Cardiac muscle cell (in vitro differentiated cells and primary cell): Measurements from ENCODE around the gene HS6ST1. TPM values are rescaled to one million over a fixed set of nuclear protein-coding genes. Genes with fewer than 3 reads are reported as not detected.

Experiments
- DNase-seq, 2 donors: peaks; one replicate each; pipeline versions ENCODE4 v3.0.0 to v3.0.0-alpha.2; 2010 to 2017; ENCODE audit warnings: low read depth in 1 of 2, low spot score in 1 of 2
- H3K27ac ChIP-seq: fragments of 200-600 bp; sonication (generic); 2 replicates; pipeline ENCODE4 v1.5.1; 2016
- H3K27me3 ChIP-seq: fragments of 200-600 bp; sonication (generic); 2 replicates; pipeline ENCODE4 v1.6.0; 2016; ENCODE audit warnings: control low read depth
- H3K36me3 ChIP-seq: fragments of 200-600 bp; sonication (generic); 2 replicates; pipeline ENCODE4 v1.5.1; 2016; ENCODE audit warnings: control low read depth
- H3K4me1 ChIP-seq: fragments of 200-600 bp; sonication (generic); 2 replicates; pipeline ENCODE4 v1.8.1; 2017; ENCODE audit warnings: low read depth, mild to moderate bottlenecking, mixed run types
- H3K4me3 ChIP-seq: fragments of 200-600 bp; sonication (generic); 2 replicates; pipeline ENCODE4 v1.5.1; 2016; ENCODE audit warnings: mild to moderate bottlenecking
- H3K9me3 ChIP-seq: fragments of 200-600 bp; sonication (generic); 2 replicates; pipeline ENCODE4 v1.5.1; 2017; ENCODE audit warnings: low read depth, mild to moderate bottlenecking, control low read depth
- polyA plus RNA-seq: library from polyadenylated mRNA; unstranded; fragments of >200 nt; fragmentation: Nextera tagmentation; extraction: Ambion mirVana; gene quantifications from 2 replicates; pipeline ENCODE4 v1.2.1, GENCODE V29; 2016
- total RNA-seq: library from RNA; depleted of rRNA; stranded (reverse); fragments of >200 nt; gene quantifications from 2 replicates; pipeline ENCODE4 v1.2.3, GENCODE V29; 2016
- TF ChIP-seq, protein P1 (sequence below): IDR thresholded peaks from 2 replicates; pipeline ENCODE4 v1.5.1; 2012; ENCODE audit warnings: low read depth, mild to moderate bottlenecking, low read length

The HS6ST1 gene
- total and polyA plus RNA-seq, 2 experiments from 2014 or later = 22.9 to 24.5 TPM

DNA sequence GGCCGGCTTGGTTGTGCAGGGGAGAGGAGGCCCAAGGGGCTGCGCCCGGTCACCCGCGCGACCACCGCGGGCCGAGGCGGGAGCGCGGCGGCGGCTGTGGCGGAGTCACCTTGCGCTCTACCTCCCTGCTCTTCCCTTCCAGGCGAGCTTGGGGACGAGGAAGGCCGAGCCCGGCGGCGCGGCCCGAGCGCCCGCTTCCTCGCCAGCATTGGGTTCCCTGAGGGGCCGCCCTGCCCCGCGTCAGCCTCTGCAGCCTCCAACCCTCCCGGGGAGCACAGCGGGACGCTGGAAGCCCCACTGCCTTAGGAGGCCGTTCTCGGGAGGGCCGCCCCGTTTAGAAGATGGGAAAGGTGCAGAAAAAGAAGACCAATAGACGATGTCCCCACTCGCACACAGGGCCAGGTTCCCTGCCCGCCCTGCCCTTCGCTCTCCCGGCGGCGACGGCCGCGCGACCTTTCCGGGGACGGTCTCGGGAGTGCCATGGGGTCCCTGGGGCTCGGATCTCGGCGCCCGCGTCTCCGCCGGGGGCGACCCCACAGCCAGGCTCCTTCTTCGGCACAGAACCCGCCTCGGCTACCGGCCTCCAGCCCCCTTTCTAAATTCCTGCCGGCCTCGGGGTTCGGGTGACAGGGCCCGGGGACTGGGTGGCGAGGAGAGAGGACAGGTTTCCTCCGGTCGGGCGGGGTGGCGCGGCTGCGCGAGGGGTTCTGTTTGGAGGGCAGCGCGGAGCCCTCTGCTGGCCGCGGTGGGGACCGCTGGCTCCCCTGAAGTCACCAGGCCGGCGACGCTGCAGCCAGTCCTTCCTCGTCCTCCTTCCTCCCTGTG lies 85.5 kb downstream of the HS6ST1 start:
- no peaks in the 10 kb centered on the region for H3K4me1 ChIP-seq
- peak; percentile 73 to 91 for DNase-seq
- peak overlapping the region; percentile 50 for H3K4me3 ChIP-seq
- no peaks in the 10 kb centered on the region for H3K9me3 ChIP-seq
- H3K27me3 ChIP-seq = peaks cover 12% of the 10 kb centered on the region
- no peak overlapping the region for H3K27ac ChIP-seq
- no peaks in the 10 kb centered on the region for H3K36me3 ChIP-seq
- TF ChIP-seq, protein P1, sequence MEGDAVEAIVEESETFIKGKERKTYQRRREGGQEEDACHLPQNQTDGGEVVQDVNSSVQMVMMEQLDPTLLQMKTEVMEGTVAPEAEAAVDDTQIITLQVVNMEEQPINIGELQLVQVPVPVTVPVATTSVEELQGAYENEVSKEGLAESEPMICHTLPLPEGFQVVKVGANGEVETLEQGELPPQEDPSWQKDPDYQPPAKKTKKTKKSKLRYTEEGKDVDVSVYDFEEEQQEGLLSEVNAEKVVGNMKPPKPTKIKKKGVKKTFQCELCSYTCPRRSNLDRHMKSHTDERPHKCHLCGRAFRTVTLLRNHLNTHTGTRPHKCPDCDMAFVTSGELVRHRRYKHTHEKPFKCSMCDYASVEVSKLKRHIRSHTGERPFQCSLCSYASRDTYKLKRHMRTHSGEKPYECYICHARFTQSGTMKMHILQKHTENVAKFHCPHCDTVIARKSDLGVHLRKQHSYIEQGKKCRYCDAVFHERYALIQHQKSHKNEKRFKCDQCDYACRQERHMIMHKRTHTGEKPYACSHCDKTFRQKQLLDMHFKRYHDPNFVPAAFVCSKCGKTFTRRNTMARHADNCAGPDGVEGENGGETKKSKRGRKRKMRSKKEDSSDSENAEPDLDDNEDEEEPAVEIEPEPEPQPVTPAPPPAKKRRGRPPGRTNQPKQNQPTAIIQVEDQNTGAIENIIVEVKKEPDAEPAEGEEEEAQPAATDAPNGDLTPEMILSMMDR = peak; percentile 90

DNA sequence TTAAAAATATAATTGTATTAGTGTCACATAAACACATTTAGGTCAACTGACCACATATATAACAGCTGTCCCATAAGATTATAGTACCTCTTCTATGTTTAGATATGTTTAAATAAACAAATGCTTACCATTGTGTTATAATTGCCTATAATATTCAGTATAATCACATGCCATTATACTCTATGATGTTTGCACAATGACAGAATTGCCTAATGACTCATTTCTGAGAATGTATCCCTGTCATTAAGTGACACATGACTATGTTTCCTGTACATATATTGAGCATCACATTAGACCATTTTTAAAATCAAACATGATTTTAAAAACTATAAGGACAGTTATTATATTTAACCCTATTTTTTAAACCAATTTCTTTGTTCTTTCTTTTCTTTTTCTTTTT lies 89.8 kb downstream of the HS6ST1 start:
- no peaks in the 10 kb centered on the region for H3K9me3 ChIP-seq

DNA sequence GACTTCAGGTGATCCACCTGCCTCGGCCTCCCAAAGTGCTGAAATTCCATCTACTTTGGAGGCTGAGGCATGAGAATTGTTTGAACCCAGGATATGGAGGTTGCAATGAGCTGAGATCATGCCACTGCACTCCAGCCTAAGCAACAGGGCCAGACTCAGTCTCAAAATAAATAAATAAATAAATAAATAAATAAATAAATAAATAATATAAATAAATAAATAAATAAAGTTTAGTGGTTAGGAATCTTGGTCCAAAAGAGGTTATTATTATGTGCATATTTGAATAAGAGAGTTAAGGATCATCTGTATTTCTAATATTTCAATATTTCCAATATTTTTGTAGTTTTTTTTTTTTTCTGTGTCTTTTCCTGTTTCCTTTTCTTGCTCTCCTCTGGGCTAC lies 90.8 kb downstream of the HS6ST1 start:
- H3K27ac ChIP-seq = no peak overlapping the region
- TF ChIP-seq, protein P1 = no peak
- no peak for DNase-seq

More for the DNA sequence above, 89.8 kb downstream of the HS6ST1 start:
- Histone ChIP-seq H3K27ac (no peak overlapping the region), H3K36me3 (no peaks in the 10 kb centered on the region), H3K4me3 (no peak overlapping the region), H3K27me3 (peaks cover 12% of the 10 kb centered on the region), H3K4me1 (no peaks in the 10 kb centered on the region)
- TF ChIP-seq, protein P1 = no peak
- no peak for DNase-seq

DNA sequence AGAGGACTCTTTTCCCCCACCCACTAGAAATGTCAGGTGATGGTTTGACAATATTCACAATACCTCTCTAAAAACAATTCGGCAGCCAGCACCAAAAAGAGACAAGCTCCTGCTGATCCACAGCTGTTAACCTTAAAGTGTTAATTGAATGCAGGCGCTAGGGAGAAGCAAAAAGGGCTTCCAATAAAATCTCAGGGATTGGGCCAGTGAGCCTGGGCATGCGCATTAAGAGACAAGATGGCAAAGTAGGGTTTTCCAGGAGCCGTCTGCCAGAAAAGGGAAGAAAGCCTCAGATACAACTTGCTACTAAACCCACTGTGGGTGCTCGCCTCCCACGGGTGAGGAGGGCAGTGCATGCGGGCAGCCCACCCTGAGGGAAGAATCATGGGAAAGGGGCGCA lies 98.8 kb downstream of the HS6ST1 start:
- TF ChIP-seq, protein P1 = no peak
- Histone ChIP-seq H3K4me1 (no peaks in the 10 kb centered on the region), H3K27me3 (no peaks in the 10 kb centered on the region), H3K36me3 (no peaks in the 10 kb centered on the region), H3K9me3 (no peaks in the 10 kb centered on the region), H3K4me3 (no peak overlapping the region), H3K27ac (no peak overlapping the region)
- no peak for DNase-seq

More for the DNA sequence above, 90.8 kb downstream of the HS6ST1 start:
- Histone ChIP-seq H3K36me3 (no peaks in the 10 kb centered on the region), H3K9me3 (no peaks in the 10 kb centered on the region), H3K4me3 (no peak overlapping the region), H3K4me1 (no peaks in the 10 kb centered on the region), H3K27me3 (peaks cover 12% of the 10 kb centered on the region)

DNA sequence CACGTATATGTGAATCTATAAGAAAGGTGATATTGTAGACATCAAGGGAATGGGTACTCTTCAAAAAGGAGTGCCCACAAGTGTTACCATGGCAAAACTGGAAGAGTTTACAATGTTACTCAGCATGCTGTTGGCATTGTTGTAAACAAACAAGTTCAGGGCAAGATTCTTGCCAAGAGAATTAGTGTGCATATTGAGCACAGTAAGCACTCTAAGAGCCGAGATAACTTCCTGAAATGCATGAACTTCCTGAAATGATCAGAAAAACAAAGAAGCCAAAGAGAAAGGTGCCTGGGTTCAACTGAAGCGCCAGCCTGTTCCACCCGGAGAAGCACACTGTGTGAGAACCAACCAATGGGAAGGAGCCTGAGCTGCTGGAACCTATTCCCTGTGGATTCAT lies 101.0 kb downstream of the HS6ST1 start:
- Histone ChIP-seq H3K4me1 (no peaks in the 10 kb centered on the region), H3K27ac (no peak overlapping the region), H3K36me3 (no peaks in the 10 kb centered on the region), H3K27me3 (no peaks in the 10 kb centered on the region), H3K4me3 (no peak overlapping the region), H3K9me3 (no peaks in the 10 kb centered on the region)
- no peak for DNase-seq
- TF ChIP-seq, protein P1 = no peak
